Measurements from ENCODE around the gene RPL18.
"Not testable (repeated sequence)": the region's sequence is repeated elsewhere in the genome, so short reads cannot be mapped to it uniquely, and the experiment has no call there.

RPL18 gene

DNA sequence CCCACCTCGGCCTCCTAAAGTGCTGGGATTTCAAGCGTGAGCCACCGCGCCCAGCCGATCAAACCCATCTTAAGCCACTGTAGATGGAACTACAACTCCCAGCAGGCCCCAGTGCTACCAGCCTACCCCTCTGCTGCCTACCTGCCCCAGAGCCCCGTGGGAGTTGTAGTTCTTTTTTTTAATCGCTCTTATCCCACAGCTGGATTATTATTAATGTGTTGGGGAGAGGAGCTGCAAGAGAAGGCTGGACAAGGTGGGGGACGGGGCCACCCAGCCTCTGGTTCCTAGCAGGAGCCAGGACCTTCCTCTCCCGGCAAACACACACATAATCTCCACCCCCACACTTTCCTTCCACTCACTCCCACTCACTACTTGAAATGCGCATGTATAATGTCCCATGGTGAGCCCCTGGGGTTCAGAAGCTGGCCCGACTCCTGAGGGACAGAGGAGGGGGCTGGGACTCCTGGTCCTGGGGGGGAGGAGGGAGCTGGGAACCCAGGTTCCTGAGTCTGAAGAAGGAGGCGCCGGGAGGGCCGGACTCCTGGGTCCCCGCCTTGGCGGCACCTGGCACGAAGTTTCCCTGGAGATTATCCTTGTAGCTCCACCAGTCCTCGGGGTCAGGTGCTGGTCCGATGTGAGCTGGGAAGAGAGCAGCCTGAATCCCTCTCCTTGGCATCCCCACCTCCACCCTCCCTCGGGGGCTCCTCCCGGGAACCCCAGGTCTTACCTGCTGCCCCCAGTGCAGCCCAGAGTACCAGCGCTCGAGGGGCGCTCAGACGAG, 26.1 kb upstream of the RPL18 start:
- DNase-seq (ENCODE audit: low spot score), result peak; percentile 81

DNA sequence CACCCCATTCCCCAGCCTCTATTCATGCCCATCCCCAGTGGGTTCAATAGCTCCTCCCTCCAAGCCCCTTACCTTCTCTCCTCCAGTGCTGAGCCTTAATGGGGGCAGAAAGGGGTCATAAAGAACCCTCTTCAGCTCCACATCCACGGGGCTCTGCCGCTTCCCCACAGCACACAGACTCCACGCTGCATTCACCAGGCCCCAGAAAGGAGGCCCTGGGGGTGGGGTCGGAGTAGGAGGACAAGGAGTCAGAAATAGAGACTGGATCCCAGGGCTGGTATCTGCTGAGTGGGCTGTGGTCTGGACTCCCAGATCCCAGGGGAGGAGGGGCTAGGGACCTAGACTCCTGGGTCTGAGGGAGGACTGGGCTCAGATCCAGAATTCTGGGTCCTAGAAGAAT, 25.4 kb upstream of the RPL18 start:
- no peak for DNase-seq (ENCODE audit: low spot score)

DNA sequence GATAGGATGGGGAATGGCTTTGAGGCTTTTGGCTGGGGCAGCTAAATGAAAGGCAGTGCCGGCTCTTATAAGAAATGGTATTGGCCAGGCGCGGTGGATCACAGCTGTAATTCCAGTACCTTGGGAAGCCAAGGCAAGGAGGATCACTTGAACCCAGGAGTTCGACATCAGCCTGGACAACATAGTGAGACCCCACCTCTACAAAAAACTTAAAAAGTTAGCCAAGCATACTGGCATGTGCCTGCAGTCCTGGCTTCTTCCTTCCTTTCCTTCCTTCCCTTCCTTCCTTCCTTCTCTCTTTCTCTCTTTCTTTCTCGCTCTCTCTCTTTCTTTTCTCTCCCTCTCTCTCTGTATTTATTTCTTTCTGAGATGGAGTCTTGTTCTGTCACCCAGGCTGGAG, 23.9 kb upstream of the RPL18 start:
- DNase-seq (ENCODE audit: low spot score), result no peak

DNA sequence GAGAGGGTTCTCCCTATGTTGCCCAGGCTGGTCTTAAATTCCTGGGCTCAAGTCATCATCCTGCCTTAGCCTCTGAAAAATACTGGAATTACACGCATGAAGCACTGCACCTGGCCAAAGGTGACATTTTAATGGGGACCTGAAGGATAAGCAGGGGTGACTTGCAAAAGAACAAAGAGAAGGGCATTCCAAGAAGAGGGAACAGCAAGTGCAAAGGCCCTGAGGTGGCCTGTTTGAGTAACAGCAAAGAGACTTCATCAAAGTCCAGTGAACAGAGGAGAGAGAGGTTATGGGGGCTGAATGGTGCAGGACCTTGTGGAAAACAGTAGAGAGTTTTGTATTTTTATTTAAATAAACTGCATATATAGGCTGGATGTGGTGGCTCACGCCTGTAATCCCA, 22.9 kb upstream of the RPL18 start:
- no peak for DNase-seq (ENCODE audit: low spot score)

DNA sequence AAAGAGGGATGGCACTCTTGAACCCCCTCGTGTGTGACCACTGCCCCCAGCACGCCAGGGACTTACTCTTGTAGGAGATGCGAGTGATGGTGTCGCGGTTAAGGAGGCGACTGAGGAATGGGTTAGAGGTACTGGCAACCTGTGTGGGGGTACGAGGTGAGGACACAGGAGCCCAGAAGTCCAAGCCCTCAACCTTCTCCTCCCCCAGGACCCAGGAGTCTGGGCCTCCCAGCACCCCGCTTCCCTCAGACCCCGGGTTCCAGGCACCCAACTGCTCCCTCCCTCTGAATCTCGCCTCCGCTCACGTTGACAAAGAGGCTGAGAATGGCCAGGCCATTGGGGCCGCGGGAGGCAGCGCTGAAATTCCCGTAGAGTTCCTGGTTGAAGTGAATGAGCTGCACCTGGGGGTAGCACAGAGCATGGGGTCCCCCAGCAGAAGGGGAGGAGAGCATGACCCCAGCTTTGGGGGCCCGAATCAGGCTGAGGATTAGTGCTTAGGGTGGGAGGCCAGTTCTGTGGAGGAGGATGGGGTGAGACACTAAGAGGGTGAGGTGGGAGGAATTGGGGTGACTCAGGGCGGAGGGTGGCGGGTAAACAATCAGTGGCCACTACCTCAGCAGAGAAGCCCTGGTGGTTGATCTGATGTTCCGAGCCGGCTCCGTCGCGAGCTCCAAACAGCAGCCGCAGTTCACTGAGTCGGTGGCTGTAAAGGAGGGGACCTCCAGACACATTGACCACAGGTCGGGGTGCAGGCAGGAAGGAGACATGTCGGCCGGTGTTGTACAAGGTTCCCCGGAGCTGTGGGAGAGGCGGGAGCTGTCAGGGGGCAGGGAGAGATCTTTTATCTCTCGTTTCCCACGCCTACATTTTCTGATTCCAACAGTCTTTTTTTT, 20.8 kb upstream of the RPL18 start:
- DNase-seq (ENCODE audit: low spot score), result no peak

DNA sequence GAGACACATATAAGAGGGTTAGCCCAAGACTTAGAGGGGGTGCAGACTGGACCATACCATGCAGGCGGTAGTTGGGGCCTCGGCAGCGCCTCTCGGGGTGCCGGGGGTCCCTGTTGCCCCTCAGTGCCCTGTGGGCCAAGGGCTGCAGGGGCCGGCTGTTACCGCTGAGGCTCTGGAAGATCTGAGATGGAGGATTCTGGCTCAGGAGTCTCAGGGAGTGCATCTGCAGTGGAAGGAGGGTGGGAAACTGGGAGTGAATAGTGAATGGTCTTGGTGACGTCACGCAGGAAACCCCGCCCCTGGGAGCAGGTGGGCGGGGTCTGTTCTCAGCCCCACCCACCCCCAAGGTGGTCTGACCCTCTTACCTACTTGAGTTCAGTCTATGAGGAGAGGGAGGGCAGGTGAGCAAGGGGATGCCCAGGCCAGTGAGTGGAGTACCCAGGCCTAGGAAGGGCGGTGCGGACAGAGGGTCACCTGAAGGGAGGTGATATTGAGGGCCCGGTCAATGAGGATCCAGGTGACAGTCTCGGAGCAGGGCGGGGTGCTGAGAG, 19.9 kb upstream of the RPL18 start:
- DNase-seq (ENCODE audit: low spot score), result peak; percentile 31

DNA sequence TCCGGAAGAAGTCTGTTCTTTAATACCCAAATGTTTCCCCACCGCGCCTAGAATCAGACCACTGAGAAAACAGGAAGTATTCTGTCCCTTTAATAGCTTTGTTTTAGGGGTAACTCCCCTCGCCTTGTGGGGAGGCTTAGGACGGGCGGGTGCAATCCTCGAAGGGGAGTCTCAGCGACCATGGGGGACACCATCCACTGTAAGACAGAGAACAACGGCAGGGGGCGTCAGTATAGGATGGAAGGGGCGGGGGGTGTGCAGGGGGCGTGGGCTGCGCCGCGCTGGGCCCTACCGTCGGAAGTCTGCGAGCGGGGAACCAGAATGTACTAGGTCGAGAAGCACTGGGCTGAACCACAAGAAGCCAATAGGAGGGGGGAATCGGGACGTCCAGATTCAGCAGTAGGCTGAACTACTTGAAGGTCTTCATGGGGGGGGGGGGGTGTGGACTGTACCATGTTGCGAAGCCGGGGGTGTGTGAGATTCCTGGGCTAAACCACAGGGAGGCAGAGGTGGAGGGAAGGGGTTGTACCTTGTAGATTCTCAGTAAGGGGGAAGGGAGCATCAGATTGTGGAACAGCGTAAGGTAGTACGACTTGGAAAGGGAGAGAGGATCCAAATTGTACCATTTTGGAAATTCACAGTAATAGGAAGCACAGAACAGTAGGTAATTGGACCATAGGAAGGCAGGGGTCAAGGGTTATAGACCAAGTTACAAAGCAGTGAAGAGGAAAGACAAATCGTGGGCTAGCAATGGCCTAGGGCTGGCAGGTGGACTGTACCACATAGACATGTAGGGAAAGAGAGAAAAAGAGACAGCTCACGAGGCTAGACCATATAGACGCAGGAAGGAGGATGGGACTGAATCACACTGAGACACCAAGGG, 19.2 kb upstream of the RPL18 start:
- peak; percentile 64 for DNase-seq (ENCODE audit: low spot score)

DNA sequence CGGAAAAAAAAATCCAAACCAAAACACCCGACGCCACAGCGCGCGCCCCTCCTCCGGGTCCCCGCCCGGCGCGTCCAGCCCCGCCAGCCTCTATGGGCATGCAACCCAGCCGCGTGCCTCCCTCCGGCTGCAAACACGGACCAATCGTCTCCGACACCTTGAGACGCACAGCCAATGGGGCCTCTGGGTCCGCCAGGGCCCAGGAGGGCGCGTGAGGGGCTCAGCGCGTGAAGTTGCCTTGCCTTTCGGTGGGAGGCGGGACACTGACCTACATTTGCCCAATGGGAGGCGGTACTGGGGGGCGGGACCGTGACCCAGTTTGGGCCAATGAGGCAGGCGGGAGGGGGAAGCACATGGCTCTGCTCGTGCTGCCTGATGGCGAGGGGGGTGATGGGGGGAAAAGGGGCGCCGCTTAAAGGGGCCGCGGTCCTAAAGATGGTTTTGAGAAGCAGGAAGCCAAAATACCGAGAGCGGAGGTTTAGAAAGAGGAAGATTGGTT, 18.5 kb upstream of the RPL18 start:
- DNase-seq (ENCODE audit: low spot score), result peak; percentile 84

DNA sequence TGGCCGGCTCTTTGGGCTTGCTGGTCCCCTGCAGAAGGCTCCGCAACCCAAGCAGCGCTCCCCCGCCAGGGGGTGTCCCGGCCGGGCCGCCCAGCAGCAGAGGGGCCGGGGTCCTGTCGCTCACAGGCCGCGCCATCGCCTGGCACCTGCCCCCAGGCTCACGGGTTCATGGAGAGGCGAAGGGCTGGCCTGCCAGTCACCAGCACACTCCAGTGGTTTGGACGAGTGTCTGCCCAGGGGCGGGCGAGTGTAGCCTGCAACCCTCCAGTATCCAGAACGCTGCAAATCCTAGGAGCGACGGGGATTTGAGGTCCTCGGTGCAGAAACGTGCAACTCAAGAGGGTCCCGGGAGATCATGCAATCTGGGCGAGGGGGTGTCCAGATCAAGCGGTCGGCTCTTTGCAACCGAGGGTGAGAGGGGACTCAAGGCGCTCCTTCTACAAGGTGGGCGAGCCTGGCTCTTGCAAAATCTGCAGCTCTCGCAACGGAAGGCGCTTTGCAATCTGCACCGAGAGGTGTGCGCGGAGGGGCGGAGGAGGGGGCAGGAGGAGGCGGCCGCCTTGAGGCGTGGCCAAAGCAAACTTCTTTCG, 18.0 kb upstream of the RPL18 start, which contains the start of gene DBP:
Gene DBP (minus strand): TSS at position 521 of the 590 bp plus-strand sequence. CDS start 385 bp downstream, at position 136.
- DNase-seq (ENCODE audit: low spot score), result no peak

DNA sequence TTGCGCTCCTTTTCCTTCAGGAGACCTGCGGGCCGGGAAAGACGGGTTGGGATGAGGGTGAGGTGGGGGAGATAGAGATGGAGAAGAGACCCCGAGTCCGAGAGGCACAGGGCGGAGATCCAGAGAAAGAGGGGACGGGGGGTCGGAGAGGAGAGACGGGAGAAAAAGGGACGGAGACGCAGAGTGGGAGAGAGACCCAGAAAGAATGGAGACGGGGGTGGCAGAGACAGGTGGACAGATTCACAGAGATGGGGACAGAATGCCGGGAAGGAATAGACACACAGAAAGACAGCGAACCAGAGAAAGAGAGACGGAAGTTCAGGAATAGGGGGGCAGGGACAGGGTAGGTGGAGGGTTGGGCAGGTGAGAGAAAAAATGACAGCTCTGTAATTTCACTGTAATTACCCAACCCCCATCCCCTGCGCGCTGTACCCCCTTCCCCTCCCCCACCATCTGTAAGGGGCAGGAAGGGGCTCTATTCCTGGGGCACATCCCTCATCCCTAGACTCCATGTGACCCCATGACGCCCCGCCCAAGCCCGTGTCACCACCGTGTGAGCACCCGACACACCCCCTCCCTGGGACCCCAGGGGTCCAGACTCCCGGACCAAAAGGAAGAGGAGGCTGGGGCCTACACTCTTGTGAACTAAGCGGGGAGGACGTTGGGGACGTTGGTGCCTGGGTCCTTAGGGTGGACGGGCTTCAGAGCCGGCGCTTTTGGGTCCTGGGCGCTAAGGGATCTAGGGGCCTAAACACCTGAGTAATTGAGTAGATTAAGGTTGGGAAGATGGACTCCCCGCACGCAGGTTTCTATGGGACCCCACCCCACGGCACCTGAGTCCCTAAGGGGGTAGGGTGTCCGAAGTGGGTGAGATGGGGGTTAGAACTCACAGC, 17.2 kb upstream of the RPL18 start:
- no peak for DNase-seq (ENCODE audit: low spot score)

DNA sequence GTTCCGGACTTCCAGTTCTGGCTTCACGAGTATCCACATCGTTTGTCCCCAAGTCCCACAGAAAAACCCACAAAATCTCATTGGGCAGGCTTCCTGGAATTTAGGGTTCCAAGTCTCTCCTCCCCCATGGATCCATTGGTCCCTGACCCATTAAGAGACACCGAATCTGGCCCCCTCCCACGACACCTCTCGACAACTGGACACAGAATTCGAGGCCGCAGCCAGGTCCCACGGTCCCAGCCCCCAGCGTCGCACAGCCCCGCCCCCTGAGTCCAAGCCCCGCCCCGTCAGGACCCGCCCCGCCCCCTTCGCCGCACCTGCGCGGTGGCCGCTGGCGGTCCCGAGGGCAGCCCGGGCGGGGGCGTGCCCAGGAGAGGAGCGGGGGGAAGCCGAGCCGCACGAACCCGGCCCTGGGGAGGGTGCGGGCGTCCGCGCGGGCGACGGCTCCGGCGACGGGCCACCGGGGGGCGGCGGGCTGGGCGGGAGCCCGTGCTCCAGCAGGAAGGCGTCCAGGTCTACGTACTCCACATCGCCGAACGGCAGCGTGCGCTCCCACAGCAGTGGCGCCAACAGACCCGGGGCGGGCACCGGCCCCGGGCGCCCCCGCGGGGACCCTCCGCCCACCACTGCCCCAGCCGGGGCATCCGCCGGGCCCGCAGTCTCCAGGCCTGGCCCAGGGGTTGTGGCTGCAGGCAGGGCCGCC, 16.4 kb upstream of the RPL18 start:
- peak; percentile 83 for DNase-seq (ENCODE audit: low spot score)

DNA sequence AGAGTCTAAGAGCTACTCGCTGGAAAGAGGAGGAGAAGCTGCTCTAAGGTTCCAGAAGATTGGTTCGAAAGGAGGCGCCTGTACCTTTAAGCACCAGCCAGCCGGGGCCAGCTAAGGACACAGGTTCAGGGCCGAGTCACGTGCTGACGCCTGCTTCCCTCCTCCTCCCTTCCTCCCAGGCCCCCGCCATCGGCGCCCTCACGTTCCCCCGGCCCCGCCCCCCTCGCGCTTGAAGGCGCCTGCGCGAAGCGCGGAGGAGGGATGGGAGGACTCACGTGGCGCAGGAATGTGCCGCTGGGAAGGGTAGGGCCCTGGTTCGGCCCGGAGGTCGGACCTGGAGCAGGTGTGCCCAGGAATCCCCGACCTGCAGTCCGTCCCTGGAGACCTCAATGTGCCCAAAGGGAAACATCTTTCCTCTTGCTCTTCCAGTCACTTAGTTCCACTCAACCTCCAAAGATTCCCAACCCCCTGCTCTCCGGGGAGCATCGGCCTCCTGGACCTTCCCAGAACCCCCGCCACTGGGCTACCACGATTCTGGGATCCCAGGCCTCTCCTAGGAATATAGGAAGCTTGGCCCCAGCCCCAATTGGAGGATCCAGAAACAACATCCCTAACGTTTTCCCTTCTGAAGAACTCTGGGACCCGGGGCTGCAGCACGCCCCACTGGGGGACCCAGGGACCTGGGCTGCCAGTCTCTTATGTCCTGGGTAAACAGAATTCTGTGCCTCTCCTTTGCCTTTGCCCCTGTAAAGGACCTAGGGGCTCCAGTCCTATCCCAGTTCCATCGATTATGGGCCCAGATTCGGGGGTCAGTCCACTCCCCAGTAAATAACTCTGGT, 15.7 kb upstream of the RPL18 start:
- peak; percentile 97 for DNase-seq (ENCODE audit: low spot score)

DNA sequence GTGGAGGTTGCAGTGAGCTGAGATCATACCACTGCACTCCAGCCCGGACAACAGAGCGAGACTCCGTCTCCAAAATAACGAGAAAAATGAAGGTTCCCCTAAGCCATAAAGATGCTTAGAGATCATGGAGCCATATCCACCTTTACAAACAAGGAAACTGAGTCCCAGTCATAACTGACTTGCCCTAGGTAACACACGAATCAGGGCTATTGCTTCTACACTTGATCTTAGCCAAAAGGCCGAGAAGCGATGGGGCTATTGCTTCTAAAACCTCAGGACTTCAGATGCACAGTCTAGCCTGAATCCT, 15.0 kb upstream of the RPL18 start:
- no peak for DNase-seq (ENCODE audit: low spot score)

DNA sequence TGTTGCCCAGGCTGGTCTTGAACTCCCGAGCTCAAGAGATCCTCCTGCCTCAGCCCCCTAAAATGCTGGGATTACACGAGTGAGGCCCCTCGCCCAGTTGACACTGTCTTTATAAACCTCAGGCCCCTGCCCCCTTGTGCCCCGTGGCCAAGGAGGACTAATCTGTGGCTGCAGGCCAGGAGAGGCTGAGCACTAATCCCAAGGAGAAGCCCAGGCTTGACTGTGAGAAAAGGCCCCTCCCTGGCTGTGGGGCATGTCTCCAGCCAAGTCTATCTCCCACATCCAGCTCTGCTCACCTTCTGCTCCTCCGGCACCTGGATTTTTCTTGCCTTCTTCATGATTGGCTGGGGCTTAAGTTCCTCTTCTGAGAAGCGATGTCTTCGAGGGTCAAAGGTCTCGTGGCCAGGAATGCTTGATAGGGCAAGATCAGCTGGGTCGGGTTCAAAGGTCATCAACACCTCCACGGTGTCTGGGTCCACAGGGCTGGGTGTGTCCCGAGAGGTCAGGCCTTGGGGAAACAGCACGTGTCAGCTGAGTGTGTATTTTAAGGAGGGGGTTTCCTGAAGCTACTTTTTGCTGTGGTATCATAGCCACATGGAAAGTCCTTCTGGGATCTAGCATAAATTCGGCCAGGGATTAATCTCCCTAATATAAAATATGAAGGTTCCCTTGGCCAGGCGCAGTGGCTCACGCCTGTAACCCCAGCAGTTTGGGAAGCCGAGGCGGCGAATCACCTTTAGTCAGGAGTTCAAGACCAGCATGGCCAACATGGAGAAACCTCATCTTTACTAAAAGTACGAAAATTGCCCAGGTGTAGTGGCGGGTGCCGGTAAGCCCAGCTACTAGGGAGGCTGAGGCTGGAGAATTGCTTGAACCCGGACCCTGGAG, 14.4 kb upstream of the RPL18 start:
- DNase-seq (ENCODE audit: low spot score), result peak; percentile 58

DNA sequence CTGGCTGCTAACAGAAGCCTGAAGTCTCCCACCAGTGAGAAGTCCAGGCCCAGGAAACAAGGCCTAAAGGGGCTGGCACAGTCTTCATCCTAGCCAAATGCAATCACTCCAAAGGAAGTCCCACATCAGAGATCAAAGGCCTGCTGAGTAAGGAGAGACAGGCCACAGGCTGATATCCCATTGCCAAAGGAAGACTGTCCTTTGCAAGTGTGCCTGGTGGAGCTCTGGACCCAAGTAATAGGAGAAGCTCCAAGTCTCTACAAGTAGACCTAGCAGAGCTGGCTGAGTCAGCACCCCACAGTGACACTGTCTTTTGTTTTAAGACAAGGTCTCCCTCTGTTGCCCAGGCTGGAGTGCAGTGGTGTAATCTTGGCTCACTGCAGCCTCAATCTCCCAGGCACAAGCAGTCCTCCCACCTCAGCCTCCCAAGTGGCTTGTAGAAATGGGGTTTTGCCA, 13.7 kb upstream of the RPL18 start:
- peak; percentile 66 for DNase-seq (ENCODE audit: low spot score)

DNA sequence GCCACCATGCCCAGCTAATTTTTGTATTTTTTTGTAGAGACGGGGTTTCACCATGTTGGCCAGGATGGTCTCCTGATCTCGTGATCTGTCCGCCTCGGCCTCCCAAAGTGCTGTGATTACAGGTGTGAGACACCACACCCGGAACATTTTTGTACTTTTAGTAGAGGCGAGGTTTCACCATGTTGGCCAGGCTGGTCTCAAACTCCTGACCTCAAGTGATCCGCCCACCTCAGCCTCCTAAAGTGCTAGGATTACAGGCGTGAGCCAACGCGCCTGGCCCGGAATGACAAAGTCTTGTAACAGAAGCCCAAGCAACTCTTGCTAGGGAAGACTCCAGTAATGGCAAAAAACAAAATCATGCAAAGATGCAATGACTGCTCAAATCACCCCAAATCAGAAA, 13.3 kb upstream of the RPL18 start:
- DNase-seq (ENCODE audit: low spot score), result not testable (repeated sequence)

DNA sequence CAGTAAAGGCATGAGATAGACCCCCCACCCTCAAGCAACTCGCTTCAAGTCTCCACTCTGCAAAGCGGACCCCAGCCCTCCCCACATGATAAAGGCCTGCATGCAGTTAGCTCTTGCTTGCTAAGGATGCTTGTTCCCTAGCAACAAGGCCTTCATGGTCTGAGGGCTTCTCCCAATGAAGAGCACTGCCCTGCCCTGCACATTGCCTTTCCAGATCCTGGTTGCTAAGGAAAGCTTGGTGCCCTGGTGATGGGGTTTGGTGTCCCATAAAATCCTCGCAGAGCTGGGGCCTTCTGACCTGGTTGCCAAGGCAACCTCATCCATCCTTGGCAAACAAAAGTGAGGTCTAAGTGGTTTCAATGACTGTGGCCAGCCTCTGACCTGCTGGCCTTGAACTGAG, 12.2 kb upstream of the RPL18 start:
- no peak for DNase-seq (ENCODE audit: low spot score)
